Calu3 (cell line): ENCODE data around the gene LSS. TPM values are rescaled to one million over a fixed set of nuclear protein-coding genes. Genes with fewer than 3 reads are reported as not detected.

Experiments used
- BruUV-seq: library from RNA; stranded (reverse); fragments of 400-500 nt; replicated peaks from 2 replicates; lab custom pipeline; 2021; lab: Mats Ljungman, UMichigan
- CTCF ChIA-PET: fragments of 300-600 bp; sonication (Branson Sonifier 250); formaldehyde crosslinking; loops from one replicate; lab custom pipeline; 2022; ENCODE audit warnings: antibody characterized with exemption; lab: Charles Lee
- DNase-seq: peaks from one replicate; pipeline ENCODE4 v3.0.0; 2022
- H3K27ac Mint-ChIP-seq: one replicate; pipeline ENCODE4 v1.8.0; 2022; ENCODE audit warnings: mixed read lengths; ENCODE audit not compliant: unreplicated experiment
- H3K27me3 Mint-ChIP-seq: one replicate; pipeline ENCODE4 v1.8.0; 2022; ENCODE audit warnings: mixed read lengths; ENCODE audit not compliant: unreplicated experiment
- H3K36me3 Mint-ChIP-seq: one replicate; pipeline ENCODE4 v1.8.0; 2022; ENCODE audit warnings: mild to moderate bottlenecking, moderate library complexity, mixed read lengths; ENCODE audit not compliant: insufficient read depth, unreplicated experiment
- H3K4me1 Mint-ChIP-seq: one replicate; pipeline ENCODE4 v1.8.0; 2022; ENCODE audit warnings: mild to moderate bottlenecking, low read depth, mixed read lengths; ENCODE audit not compliant: unreplicated experiment
- H3K4me3 Mint-ChIP-seq: one replicate; pipeline ENCODE4 v1.8.0; 2022; ENCODE audit warnings: mild to moderate bottlenecking, low read depth, moderate library complexity, mixed read lengths; ENCODE audit not compliant: unreplicated experiment
- H3K9me3 Mint-ChIP-seq: one replicate; pipeline ENCODE4 v1.8.0; 2022; ENCODE audit warnings: low read depth, mixed read lengths; ENCODE audit not compliant: unreplicated experiment
- intact Hi-C: fragments of 100-400 bp; cut with micrococcal nuclease; formaldehyde crosslinking; loops from one replicate; pipeline ENCODE4 v1.10.0; 2022; ENCODE audit not compliant: unreplicated experiment
- total RNA-seq: library from RNA; stranded (reverse); gene quantifications from 2 replicates; pipeline ENCODE4 v1.2.3, GENCODE V29; 2022
- TF ChIP-seq, protein P1 (sequence below): fragments of 200-600 bp; IDR thresholded peaks from one replicate; pipeline ENCODE4 v1.8.0; 2022; ENCODE audit warnings: antibody characterized with exemption; ENCODE audit not compliant: unreplicated experiment

LSS gene
- total RNA-seq, 1 experiment from 2014 or later = 55.1 TPM

DNA sequence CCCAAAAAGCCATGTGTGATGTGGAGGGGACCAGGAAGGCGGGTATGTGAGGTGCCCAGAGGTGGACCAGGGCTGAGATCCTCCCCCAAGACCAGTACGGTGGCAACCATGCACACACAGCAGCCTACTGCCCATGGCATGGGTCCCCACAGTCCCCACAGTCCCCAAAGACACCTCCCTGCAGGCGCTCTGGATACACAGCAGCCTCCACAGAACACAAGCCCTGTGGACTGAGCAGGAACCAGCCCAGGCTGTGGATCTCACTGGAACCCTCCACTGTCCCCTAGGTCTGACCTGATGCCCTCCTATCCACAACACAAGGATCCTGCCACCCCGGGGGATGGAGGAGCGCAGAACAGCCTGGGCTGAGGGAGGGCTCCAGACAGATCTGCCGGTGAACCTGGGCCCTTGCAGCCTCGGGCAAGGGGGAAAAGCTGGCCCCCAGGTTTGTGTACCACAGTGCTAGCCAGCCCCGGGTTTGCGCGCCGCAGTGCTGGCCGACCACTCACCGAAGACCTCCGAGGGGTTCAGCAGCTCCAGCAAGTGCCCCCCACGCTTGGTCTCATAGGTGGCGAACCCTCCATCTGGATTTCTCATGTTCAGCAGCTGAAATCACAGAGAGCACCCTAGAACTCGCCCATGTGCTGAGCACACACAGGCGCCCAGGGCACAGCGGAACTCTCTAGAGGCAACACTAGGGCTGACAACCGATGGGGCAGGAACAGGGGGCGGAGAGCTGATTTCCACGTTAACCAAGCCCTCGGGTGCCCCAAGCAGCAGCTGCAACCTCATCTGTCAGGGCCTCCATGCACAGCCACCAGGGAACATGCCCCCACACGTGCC, 22.2 kb downstream of the LSS start:
- no peak for DNase-seq
- intact Hi-C loops = no loop called here
- CTCF ChIA-PET = no interaction called here
- TF ChIP-seq, protein P1, sequence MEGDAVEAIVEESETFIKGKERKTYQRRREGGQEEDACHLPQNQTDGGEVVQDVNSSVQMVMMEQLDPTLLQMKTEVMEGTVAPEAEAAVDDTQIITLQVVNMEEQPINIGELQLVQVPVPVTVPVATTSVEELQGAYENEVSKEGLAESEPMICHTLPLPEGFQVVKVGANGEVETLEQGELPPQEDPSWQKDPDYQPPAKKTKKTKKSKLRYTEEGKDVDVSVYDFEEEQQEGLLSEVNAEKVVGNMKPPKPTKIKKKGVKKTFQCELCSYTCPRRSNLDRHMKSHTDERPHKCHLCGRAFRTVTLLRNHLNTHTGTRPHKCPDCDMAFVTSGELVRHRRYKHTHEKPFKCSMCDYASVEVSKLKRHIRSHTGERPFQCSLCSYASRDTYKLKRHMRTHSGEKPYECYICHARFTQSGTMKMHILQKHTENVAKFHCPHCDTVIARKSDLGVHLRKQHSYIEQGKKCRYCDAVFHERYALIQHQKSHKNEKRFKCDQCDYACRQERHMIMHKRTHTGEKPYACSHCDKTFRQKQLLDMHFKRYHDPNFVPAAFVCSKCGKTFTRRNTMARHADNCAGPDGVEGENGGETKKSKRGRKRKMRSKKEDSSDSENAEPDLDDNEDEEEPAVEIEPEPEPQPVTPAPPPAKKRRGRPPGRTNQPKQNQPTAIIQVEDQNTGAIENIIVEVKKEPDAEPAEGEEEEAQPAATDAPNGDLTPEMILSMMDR = no peak
- H3K4me1 Mint-ChIP-seq = no peaks in the 10 kb centered on the region
- peaks cover 34% of the 10 kb centered on the region for H3K36me3 Mint-ChIP-seq
- H3K4me3 Mint-ChIP-seq = no peak overlapping the region
- no TSS peak for BruUV-seq
- H3K27ac Mint-ChIP-seq = no peak overlapping the region
- H3K9me3 Mint-ChIP-seq = no peaks in the 10 kb centered on the region
- no peaks in the 10 kb centered on the region for H3K27me3 Mint-ChIP-seq

DNA sequence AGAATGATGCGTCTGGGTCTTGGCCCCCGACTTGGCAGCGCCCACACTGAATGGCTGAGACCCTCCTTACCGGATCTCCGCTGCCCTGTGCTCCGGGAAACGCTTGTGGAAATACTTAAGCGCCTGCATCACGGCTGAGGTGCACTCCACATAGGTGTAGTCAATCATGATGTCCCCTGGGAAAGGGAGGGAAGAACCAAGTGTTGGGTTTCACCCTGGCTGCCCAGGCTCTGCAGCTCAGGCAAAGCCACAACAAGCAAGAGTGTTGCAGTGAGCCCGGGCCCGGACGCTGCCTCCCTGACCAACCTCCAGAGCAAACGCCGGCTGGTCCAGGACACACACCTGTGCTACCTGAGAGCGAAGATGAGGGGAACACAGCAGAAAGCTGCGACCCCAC, 22.8 kb downstream of the LSS start:
- DNase-seq = no peak
- no peaks in the 10 kb centered on the region for H3K4me1 Mint-ChIP-seq
- no TSS peak for BruUV-seq
- peaks cover 34% of the 10 kb centered on the region for H3K36me3 Mint-ChIP-seq
- H3K4me3 Mint-ChIP-seq = no peak overlapping the region
- CTCF ChIA-PET = no interaction called here
- no peaks in the 10 kb centered on the region for H3K27me3 Mint-ChIP-seq
- no peaks in the 10 kb centered on the region for H3K9me3 Mint-ChIP-seq
- TF ChIP-seq, protein P1 = no peak
- H3K27ac Mint-ChIP-seq = no peak overlapping the region
- intact Hi-C loops = no loop called here

DNA sequence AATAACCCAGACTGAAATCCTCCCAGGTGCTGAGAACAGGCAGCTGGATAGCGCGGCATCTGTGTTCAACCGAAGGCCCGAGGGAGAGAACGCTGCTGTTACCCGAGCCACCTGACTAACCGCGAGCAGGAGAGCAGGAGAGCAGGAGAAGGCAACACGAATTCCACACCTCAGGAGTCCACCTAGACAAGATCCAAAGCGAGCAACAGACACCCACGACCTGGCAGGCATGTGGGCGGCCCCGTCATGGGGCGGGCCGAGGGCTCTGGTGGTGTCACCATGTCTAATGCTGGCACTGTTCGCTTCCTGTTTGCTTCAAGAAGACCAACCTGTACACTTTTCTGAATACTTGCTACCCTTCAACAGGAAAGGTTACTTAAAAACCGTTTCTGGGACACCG, 23.4 kb downstream of the LSS start:
- no peaks in the 10 kb centered on the region for H3K9me3 Mint-ChIP-seq
- H3K4me1 Mint-ChIP-seq = no peaks in the 10 kb centered on the region
- intact Hi-C loops = no loop called here
- H3K36me3 Mint-ChIP-seq = peaks cover 39% of the 10 kb centered on the region
- no TSS peak for BruUV-seq
- no peak overlapping the region for H3K4me3 Mint-ChIP-seq
- no peak for DNase-seq
- no peaks in the 10 kb centered on the region for H3K27me3 Mint-ChIP-seq
- TF ChIP-seq, protein P1 = no peak
- H3K27ac Mint-ChIP-seq = no peak overlapping the region
- CTCF ChIA-PET = no interaction called here

DNA sequence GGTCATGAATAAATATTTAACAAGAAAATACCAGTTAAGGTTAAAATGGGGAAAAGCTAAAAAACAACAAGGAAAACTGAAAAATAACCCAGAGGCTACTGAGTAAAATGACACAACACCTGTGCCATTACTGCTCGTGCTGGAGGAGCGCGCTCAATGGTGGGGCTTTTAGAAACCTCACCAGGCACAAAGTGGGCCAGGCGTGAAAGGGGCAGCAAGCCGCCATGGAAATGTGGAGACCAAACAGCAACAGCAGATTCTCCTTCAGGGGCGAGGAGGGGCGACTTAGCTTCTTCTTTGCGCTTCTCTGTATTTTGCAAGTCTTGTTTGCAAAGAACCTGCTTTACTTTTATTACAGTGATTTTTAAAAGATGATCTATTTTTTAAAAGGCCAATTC, 25.4 kb downstream of the LSS start:
- peaks cover 42% of the 10 kb centered on the region for H3K36me3 Mint-ChIP-seq
- H3K4me3 Mint-ChIP-seq = no peak overlapping the region
- intact Hi-C loops = no loop called here
- no peak overlapping the region for H3K27ac Mint-ChIP-seq
- CTCF ChIA-PET = no interaction called here
- no TSS peak for BruUV-seq
- H3K9me3 Mint-ChIP-seq = no peaks in the 10 kb centered on the region
- DNase-seq = no peak
- TF ChIP-seq, protein P1 = no peak
- H3K27me3 Mint-ChIP-seq = no peaks in the 10 kb centered on the region
- no peaks in the 10 kb centered on the region for H3K4me1 Mint-ChIP-seq
